ENCODE results near the gene TSPAN17. TPM values are rescaled to one million over a fixed set of nuclear protein-coding genes. Genes with fewer than 3 reads are reported as not detected.
A peak's percentile ranks its signal among the peaks of the same experiment; 100 is the strongest.

TSPAN17 gene
- total and polyA plus RNA-seq, 9 of the 15 experiments (the other 6 are each of a cell fraction or from before 2014, with no cell fraction given), result 0.73 to 58.3 (median 34.5) TPM

- no peak for TF ChIP-seq ZNF280A (IDR thresholded peaks at IDR 0.05; ENCODE audit: low read depth, partially characterized antibody)
- TF ChIP-seq ZKSCAN8 (CRISPR knock-in tag; IDR thresholded peaks at IDR 0.05), result no peak
- no peak for TF ChIP-seq HLTF (IDR thresholded peaks at IDR 0.05)
- no peak for TF ChIP-seq PREB (CRISPR knock-in tag; IDR thresholded peaks at IDR 0.05)
- 0 out of 2 replicates have a peak, but pooled peaks have one; percentile 72 for TF ChIP-seq ERF (CRISPR knock-in tag; IDR thresholded peaks at IDR 0.05)
- TF ChIP-seq KLF6 (CRISPR knock-in tag; IDR thresholded peaks at IDR 0.05; ENCODE audit: borderline replicate concordance), result no peak
- TF ChIP-seq ZNF143 (CRISPR knock-in tag; IDR thresholded peaks at IDR 0.05), result peak; percentile 29; the same call in 1 of the 2 replicates
- no peak for TF ChIP-seq CBFB (CRISPR knock-in tag; IDR thresholded peaks at IDR 0.05)
- no peak for TF ChIP-seq MED1 (CRISPR knock-in tag; IDR thresholded peaks at IDR 0.05; ENCODE audit: borderline replicate concordance)
- TF ChIP-seq JUNB (CRISPR knock-in tag; conservative IDR thresholded peaks at IDR 0.05), result no peak
- no peak for TF ChIP-seq ZNF778 (CRISPR knock-in tag; IDR thresholded peaks at IDR 0.05)
- peak; percentile 35; the same call in 1 of the 2 replicates for TF ChIP-seq ZBTB17 (CRISPR knock-in tag; IDR thresholded peaks at IDR 0.05)
- peak; percentile 45; the same call in 1 of the 2 replicates for TF ChIP-seq MBD2 (IDR thresholded peaks at IDR 0.05; ENCODE audit: borderline replicate concordance, low read depth)
- TF ChIP-seq ZNF445 (CRISPR knock-in tag; IDR thresholded peaks at IDR 0.05; ENCODE audit: low read depth), result no peak
- 0 out of 2 replicates have a peak, but pooled peaks have one; percentile 37 for TF ChIP-seq HIVEP1 (CRISPR knock-in tag; IDR thresholded peaks at IDR 0.05)
- TF ChIP-seq HOMEZ (CRISPR knock-in tag; IDR thresholded peaks at IDR 0.05), result 0 out of 2 replicates have a peak, but pooled peaks have one; percentile 71
These were observed at the start of gene TSPAN17 (continued) for GRCh38 chr5:176647030-176647842.
